Embryonic facial prominence (tissue), 1 donor: ENCODE data around the gene TARS3.
"Not testable (repeated sequence)": the region's sequence is repeated elsewhere in the genome, so short reads cannot be mapped to it uniquely, and the experiment has no call there.

Experiments
- DNase-seq: peaks from one replicate; pipeline ENCODE4 v3.0.0-alpha.2; 2016; ENCODE audit errors: extremely low spot score

The TARS3 gene

GRCh38 chr15:101723874-101724674 lies at the start of gene TARS3:
TSS of gene TARS3 (minus strand) at chr15:101724473. CDS start at chr15:101724387, 86 bp downstream.
- peak; percentile 34 for DNase-seq

- DNase-seq = no peak
Measured at GRCh38 chr15:101773496-101774100, 49.3 kb upstream of the TARS3 start.

GRCh38 chr15:101772921-101773320 lies 48.6 kb upstream of the TARS3 start:
- DNase-seq = no peak

GRCh38 chr15:101767083-101767640 lies 42.9 kb upstream of the TARS3 start:
- not testable (repeated sequence) for DNase-seq

- DNase-seq = no peak
Measured at GRCh38 chr15:101765772-101766456, 41.6 kb upstream of the TARS3 start.

GRCh38 chr15:101765340-101765671 lies 41.0 kb upstream of the TARS3 start:
- not testable (repeated sequence) for DNase-seq

GRCh38 chr15:101764669-101765339 lies 40.5 kb upstream of the TARS3 start:
- DNase-seq = not testable (repeated sequence)

GRCh38 chr15:101746716-101747082 lies 22.4 kb upstream of the TARS3 start:
- not testable (repeated sequence) for DNase-seq

- not testable (repeated sequence) for DNase-seq
Measured at GRCh38 chr15:101734837-101735236, 10.6 kb upstream of the TARS3 start.

- DNase-seq = no peak
Measured at GRCh38 chr15:101733545-101733944, 9.3 kb upstream of the TARS3 start.

- no peak for DNase-seq
Measured at GRCh38 chr15:101732772-101733171, 8.5 kb upstream of the TARS3 start.

- no peak for DNase-seq
Measured at GRCh38 chr15:101731746-101732145, 7.5 kb upstream of the TARS3 start.

- no peak for DNase-seq
Measured at GRCh38 chr15:101727186-101727585, 2.9 kb upstream of the TARS3 start.

- DNase-seq = no peak
Measured at GRCh38 chr15:101725073-101725472, 800 bp upstream of the TARS3 start.

GRCh38 chr15:101724675-101725005 lies 367 bp upstream of the TARS3 start:
- no peak for DNase-seq

- DNase-seq = no peak
Measured at GRCh38 chr15:101723171-101723873, 951 bp downstream of the TARS3 start.

GRCh38 chr15:101718896-101719295 lies 5.4 kb downstream of the TARS3 start:
- no peak for DNase-seq

- DNase-seq = no peak
Measured at GRCh38 chr15:101712078-101712477, 12.2 kb downstream of the TARS3 start.

- no peak for DNase-seq
Measured at GRCh38 chr15:101710806-101711205, 13.5 kb downstream of the TARS3 start.

- DNase-seq = no peak
Measured at GRCh38 chr15:101709466-101709865, 14.8 kb downstream of the TARS3 start.

GRCh38 chr15:101707983-101708382 lies 16.3 kb downstream of the TARS3 start:
- no peak for DNase-seq
